Stimulated activated CD4-positive, alpha-beta T cell treated with anti-CD3 and anti-CD28 coated beads, Interleukin-1b, Interleukin-23, amount 100 ng/mL, for 24 hours (primary cell): ENCODE data around the gene SETD1B.

Experiments
- DNase-seq, 4 experiments: peaks; one replicate each; pipeline ENCODE4 v3.0.0-alpha.2; 2020; ENCODE audit warnings: low read depth in 4 of 4, low spot score in 1 of 4

SETD1B gene

GRCh38 chr12:121823727-121824115 lies 19.9 kb downstream of the SETD1B start:
- no peak for DNase-seq

DNA sequence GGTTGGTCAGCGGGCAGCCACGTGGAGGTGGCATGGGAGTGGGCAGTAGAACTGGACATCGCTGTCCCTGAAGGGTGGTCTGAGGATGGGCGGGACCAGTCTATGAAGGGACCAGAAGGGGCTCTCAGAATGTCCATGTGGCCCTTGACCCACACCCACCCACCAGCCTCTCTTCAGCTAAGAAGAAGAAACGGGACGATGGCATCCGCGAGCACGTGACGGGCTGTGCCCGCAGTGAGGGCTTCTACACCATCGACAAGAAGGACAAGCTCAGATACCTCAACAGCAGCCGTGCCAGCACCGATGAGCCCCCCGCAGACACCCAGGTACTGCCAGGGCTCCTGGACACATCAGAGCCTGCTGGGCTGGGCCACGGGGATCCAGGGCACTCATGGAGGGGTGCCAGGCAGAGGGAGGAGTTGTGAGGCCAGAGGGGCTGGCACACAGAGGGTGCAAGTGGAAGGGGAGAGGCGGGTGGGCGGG lies 21.3 kb downstream of the SETD1B start:
- no peak for DNase-seq

- DNase-seq: no peak
These were observed 22.7 kb downstream of the SETD1B start for GRCh38 chr12:121826318-121827150.

- DNase-seq: no peak
These were observed 23.7 kb downstream of the SETD1B start for GRCh38 chr12:121827351-121828099.

- no peak for DNase-seq
These were observed 24.5 kb downstream of the SETD1B start for GRCh38 chr12:121828306-121828705.

DNA sequence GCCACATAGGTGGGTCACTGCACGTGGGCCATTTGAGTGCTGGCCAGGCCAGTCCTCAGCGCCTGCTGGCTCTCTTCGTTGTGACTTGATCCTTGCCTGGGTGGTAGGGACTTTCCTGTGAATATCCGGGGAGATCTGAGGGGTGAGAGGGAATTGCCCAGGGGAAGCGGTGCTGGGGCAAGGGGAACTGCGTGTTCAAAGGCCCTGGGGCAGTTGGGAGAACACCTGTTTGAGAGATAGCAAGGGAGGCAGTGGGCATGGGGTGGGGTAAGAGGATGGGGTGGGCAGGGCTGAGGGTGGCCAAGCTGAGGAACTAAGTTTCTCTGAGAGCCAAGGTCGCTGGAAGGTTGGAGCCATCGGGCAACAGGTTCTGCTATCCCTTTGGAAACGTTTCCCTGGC lies 25.0 kb downstream of the SETD1B start:
- DNase-seq: no peak

GRCh38 chr12:121829250-121829918 lies 25.6 kb downstream of the SETD1B start:
- DNase-seq: no peak

GRCh38 chr12:121830134-121830533 lies 26.3 kb downstream of the SETD1B start:
- DNase-seq: no peak

- no peak for DNase-seq
These were observed 26.9 kb downstream of the SETD1B start for GRCh38 chr12:121830588-121831265.

DNA sequence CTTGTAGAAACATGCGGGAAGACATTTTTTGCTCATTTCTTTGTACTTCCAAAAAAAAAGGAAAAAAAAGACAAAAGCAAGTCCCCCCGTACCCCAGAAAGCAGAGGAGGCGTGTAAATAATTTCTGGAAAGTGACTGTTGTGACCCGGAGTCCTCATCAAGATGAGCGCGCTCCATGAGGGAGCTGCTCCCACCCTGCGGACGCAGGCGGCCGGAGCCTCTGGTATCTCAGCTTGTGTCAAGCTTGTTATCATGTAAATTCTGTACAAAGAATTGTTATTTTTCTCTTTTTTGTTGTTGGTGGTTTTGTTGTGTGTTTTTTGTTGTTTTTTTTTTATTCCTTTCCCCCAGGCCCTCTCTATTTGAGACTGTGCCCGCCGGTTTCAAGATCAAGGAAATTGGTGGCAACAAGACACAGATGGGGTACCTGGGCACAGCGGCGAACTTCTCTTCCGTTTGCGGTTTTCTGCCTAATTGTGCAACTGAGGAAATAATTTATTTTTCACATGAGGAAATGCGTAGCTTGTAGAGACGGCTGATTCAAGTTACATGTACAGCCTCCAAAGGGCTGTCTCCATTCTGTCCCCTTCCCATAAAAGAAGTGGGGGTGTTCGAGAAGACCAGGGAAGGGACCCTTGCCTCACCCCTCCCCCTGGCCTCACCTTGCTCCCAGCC lies 27.9 kb downstream of the SETD1B start:
- DNase-seq: no peak

DNA sequence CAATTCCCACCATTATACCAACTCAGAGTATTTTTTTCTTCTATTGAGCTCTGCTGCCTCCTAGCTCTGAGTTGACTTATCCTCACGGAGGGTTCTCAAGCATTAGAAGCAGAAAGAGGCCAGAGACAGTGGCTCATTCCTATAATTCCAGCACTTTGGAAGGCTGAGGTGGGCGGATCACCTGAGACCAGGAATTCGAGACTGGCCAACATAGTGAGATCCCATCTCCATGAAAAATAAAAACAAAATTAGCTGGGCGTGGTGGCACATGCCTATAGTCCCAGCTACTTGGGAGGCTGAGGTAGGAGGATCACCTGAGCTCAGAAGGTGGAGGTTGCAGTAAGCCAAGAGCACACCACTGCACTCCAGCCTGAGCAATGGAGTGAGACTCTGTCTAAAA lies 33.9 kb downstream of the SETD1B start:
- no peak for DNase-seq

DNA sequence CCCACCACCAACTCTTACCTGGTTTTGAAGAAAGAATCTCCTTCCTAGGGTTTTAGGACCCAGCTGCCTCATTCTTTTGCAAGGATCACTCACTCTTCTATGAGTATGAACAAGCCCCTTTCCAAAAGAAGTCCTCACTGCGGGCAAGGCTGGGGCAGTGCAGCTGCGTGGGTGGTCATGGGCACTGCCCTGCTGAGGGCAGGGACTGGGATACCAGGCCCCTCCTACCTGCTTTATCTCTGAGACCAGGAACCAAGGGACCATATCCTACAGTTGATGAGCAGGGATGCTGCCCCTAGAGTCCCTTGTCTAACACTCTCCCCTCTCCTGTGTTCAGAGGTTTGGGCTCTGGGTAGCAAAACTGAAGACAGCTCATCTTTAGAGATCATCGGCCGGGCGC lies 34.3 kb downstream of the SETD1B start:
- no peak for DNase-seq

DNA sequence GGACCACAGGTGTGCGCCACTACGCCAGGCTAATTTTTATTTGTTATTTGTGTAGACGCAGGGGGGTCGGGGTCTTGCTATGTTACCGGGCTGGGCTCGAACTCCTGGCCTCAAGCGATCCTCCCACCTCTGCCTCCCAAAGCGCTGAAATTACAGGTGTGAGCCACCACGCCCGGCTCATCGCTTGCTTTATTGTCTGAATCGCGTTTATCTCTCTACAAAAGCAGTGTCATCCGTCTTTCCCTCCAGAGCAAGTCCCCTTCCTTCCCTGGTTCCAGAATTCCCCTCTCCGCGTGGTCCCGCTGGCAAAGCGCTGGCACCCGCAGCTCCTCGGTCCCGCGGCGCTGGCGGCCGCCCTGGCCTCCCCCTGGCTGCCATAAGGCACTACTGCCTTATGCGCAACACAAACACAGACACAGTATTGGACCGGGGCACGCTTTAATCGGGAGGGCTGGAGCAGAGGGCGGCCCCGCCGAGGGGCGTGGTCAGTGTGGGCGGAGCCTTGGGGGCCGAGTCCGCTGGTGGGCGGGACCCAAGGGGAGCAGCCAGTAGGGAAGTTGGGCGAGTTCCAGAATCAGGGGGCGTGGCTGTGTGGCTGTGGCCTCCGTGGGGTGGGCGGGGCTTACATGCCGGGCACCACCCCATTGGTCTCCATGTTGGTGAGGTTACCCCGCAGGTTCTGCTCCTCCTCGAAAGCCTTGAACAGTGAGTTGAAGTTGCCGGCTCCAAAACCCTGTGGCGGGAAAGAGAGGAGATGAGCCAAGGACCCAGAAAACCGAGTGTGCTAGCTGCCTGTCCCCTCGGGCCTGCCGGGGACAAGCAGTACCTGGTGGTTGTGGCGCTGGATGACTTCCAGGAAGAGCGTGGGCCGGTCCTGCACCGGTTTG lies 35.5 kb downstream of the SETD1B start:
- peak; percentile 99 to 100 (median 99) for DNase-seq

- no peak for DNase-seq
These were observed 36.4 kb downstream of the SETD1B start for GRCh38 chr12:121839993-121840761.

GRCh38 chr12:121843236-121843982 lies 39.6 kb downstream of the SETD1B start:
- DNase-seq: no peak

GRCh38 chr12:121845701-121846100 lies 41.9 kb downstream of the SETD1B start:
- DNase-seq: no peak

GRCh38 chr12:121849211-121849610 lies 45.4 kb downstream of the SETD1B start:
- no peak for DNase-seq

DNA sequence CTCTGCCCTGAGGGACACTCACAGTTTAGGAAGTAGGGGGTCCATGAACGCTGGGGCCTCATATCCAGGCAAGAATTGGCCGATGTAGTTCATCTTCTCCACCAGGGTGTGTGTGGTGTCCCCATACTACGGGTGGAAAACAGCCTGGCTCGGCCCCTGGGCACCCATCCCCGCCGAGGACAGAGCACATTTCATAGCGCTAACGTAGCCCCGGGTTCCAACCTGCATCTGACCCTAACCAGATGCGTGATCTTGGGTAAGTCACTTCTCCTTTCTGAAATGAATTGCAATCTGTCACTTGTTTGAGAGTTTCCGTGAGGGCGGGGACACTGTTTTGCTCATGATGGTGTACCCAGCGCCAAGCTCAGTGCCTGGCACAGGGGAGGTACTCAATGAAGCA lies 45.9 kb downstream of the SETD1B start:
- DNase-seq: no peak
